Measurements from ENCODE around the gene ZNF888. TPM values are rescaled to one million over a fixed set of nuclear protein-coding genes. Genes with fewer than 3 reads are reported as not detected.
"Not testable (repeated sequence)": the region's sequence is repeated elsewhere in the genome, so short reads cannot be mapped to it uniquely, and the experiment has no call there.

ZNF888 gene
- total and polyA plus RNA-seq, 10 donors: 2.0 to 7.7 (median 5.0) TPM

- 87 to 97% (median 91%) methylated on average over 11 of the region's 11 CpGs for WGBS, 5 donors
- peak overlapping the region in 1 of 8 donors; percentile 16 for H3K4me3 ChIP-seq
These were observed 42.3 kb downstream of the ZNF888 start for GRCh38 chr19:52880895-52881389.

GRCh38 chr19:52872996-52873395 lies 50.2 kb downstream of the ZNF888 start:
- H3K4me1 ChIP-seq; H3K27me3 ChIP-seq (replicated peaks in 1 of 7); H3K4me3 ChIP-seq; H3K36me3 ChIP-seq; intact Hi-C loops (cut with DNase I; ENCODE audit: low total_unique reads); DNase-seq; H3K27ac ChIP-seq: not testable (repeated sequence)
- WGBS, 5 donors: 84 to 96% (median 90%) methylated on average over 6 of the region's 6 CpGs
- peaks cover 0 to 60% (median 28%) of the 10 kb centered on the region in 8 donors for H3K9me3 ChIP-seq

More at GRCh38 chr19:52880895-52881389, 42.3 kb downstream of the ZNF888 start:
- H3K27me3 ChIP-seq (replicated peaks in 1 of 7): no peaks in the 10 kb centered on the region
- H3K4me1 ChIP-seq: no peaks in the 10 kb centered on the region
- no peak for DNase-seq
- peaks cover 12 to 100% (median 96%) of the 10 kb centered on the region in 8 donors for H3K9me3 ChIP-seq
- intact Hi-C loops (cut with DNase I; ENCODE audit: low total_unique reads): no loop called here
- peaks cover 27 to 85% (median 73%) of the 10 kb centered on the region in 6 donors for H3K36me3 ChIP-seq
- TF ChIP-seq CTCF (IDR thresholded peaks at IDR 0.05 in 8 of 11, conservative IDR thresholded peaks at IDR 0.05 in 3 of 11): no peak
- no peak for TF ChIP-seq POLR2AphosphoS5 (IDR thresholded peaks at IDR 0.05)
- no peak for TF ChIP-seq POLR2A (IDR thresholded peaks at IDR 0.05)
- no peak overlapping the region for H3K27ac ChIP-seq

- Histone ChIP-seq H3K4me1 (no peaks in the 10 kb centered on the region), H3K36me3 (no peaks in the 10 kb centered on the region), H3K27me3 (replicated peaks in 1 of 7) (no peaks in the 10 kb centered on the region), H3K9me3 (peaks cover 0 to 51% (median 15%) of the 10 kb centered on the region in 8 donors), H3K4me3 (no peak overlapping the region), H3K27ac (no peak overlapping the region)
- intact Hi-C loops (cut with DNase I; ENCODE audit: low total_unique reads): no loop called here
- WGBS, 5 donors: 94 to 100% (median 97%) methylated on average over 3 of the region's 3 CpGs
- TF ChIP-seq POLR2A (IDR thresholded peaks at IDR 0.05) (no peak), POLR2AphosphoS5 (IDR thresholded peaks at IDR 0.05) (no peak), CTCF (IDR thresholded peaks at IDR 0.05 in 8 of 11, conservative IDR thresholded peaks at IDR 0.05 in 3 of 11) (no peak)
- no peak for DNase-seq
These were observed 51.8 kb downstream of the ZNF888 start for GRCh38 chr19:52871466-52871865.

- intact Hi-C loops (cut with DNase I; ENCODE audit: low total_unique reads); H3K4me1 ChIP-seq; H3K27me3 ChIP-seq (replicated peaks in 1 of 7); H3K4me3 ChIP-seq; DNase-seq; H3K36me3 ChIP-seq; H3K27ac ChIP-seq: not testable (repeated sequence)
- H3K9me3 ChIP-seq: peaks cover 0 to 22% (median 0%) of the 10 kb centered on the region in 8 donors
- WGBS, 5 donors: 92 to 97% (median 95%) methylated on average over 11 of the region's 11 CpGs
These were observed 55.2 kb downstream of the ZNF888 start for GRCh38 chr19:52868031-52868430.

- TF ChIP-seq POLR2AphosphoS5 (IDR thresholded peaks at IDR 0.05): peak; percentile 88 to 91 (median 88)
- peak in 8 of 11 experiments; percentile 8 to 44 (median 18) for TF ChIP-seq CTCF (IDR thresholded peaks at IDR 0.05 in 8 of 11, conservative IDR thresholded peaks at IDR 0.05 in 3 of 11)
- H3K27me3 ChIP-seq (replicated peaks in 1 of 7); intact Hi-C loops (cut with DNase I; ENCODE audit: low total_unique reads): not testable (repeated sequence)
- peak; percentile 93 for DNase-seq
- peaks cover 0 to 17% (median 0%) of the 10 kb centered on the region in 8 donors for H3K9me3 ChIP-seq
- H3K4me1 ChIP-seq: peaks cover 0 to 28% (median 8%) of the 10 kb centered on the region in 6 donors
- WGBS, 5 donors: 1 to 10% (median 5%) methylated on average over 26 to 42 of the region's 43 CpGs
- H3K27ac ChIP-seq: peak within 1 kb of the TSS in 7 of 8 donors; percentile 27 to 83 (median 76)
- peaks cover 7 to 23% (median 19%) of the 10 kb centered on the region in 6 donors for H3K36me3 ChIP-seq
- peak within 1 kb of the TSS; percentile 57 to 81 (median 68) for H3K4me3 ChIP-seq
These were observed 65.6 kb downstream of the ZNF888 start, which contains the start of gene ZNF468 for GRCh38 chr19:52857378-52858191. Gene ZNF468 (minus strand): TSS chr19:52857619. CDS start chr19:52854272, 3,347 bp downstream.

- 1 to 7% (median 5%) methylated on average over 19 to 31 of the region's 31 CpGs for WGBS, 5 donors
- intact Hi-C loops (cut with DNase I; ENCODE audit: low total_unique reads); H3K27me3 ChIP-seq (replicated peaks in 1 of 7): not testable (repeated sequence)
- Histone ChIP-seq H3K9me3 (peaks cover 0 to 20% (median 0%) of the 10 kb centered on the region in 8 donors), H3K27ac (peak overlapping the region in 7 of 8 donors; percentile 27 to 83 (median 76)), H3K4me1 (peaks cover 0 to 28% (median 8%) of the 10 kb centered on the region in 6 donors), H3K4me3 (peak overlapping the region; percentile 57 to 81 (median 68)), H3K36me3 (peaks cover 7 to 31% (median 27%) of the 10 kb centered on the region in 6 donors)
- peak; percentile 74 for DNase-seq
These were observed 66.5 kb downstream of the ZNF888 start for GRCh38 chr19:52856540-52857377.
